H9 (cell line): ENCODE results near the gene ZNF415. TPM values are rescaled to one million over a fixed set of nuclear protein-coding genes. Genes with fewer than 3 reads are reported as not detected.
"Not testable (repeated sequence)": the region's sequence is repeated elsewhere in the genome, so short reads cannot be mapped to it uniquely, and the experiment has no call there.

Experiments used
- DNase-seq: peaks from one replicate; pipeline ENCODE4 v3.0.0-alpha.2; 2017
- H2AFZ ChIP-seq: one replicate; pipeline ENCODE4 v1.6.1; 2013; ENCODE audit warnings: mild to moderate bottlenecking, low read length, control low read depth, moderate library complexity
- H2AK5ac ChIP-seq: 2 replicates; pipeline ENCODE4 v1.6.1; 2013; ENCODE audit warnings: low read length, control low read depth, mixed read lengths; ENCODE audit not compliant: insufficient read length
- H2BK120ac ChIP-seq: one replicate; pipeline ENCODE4 v1.6.1; 2013; ENCODE audit warnings: low read depth, mild to moderate bottlenecking, low read length, control low read depth, inconsistent platforms; ENCODE audit not compliant: poor library complexity, severe bottlenecking
- H2BK12ac ChIP-seq: 2 replicates; pipeline ENCODE4 v1.6.1; 2013; ENCODE audit warnings: low read length, control low read depth, mixed read lengths, low read depth; ENCODE audit not compliant: insufficient read length
- H2BK15ac ChIP-seq: 2 replicates; pipeline ENCODE4 v1.6.1; 2013; ENCODE audit warnings: low read depth, low read length, control low read depth
- H2BK20ac ChIP-seq: one replicate; pipeline ENCODE4 v1.6.1; 2013; ENCODE audit warnings: low read depth, mild to moderate bottlenecking, low read length, control low read depth, inconsistent platforms; ENCODE audit not compliant: poor library complexity, severe bottlenecking
- H2BK5ac ChIP-seq: 2 replicates; pipeline ENCODE4 v1.6.1; 2013; ENCODE audit warnings: low read length, control low read depth, mixed read lengths; ENCODE audit not compliant: insufficient read length
- H3K14ac ChIP-seq: 2 replicates; pipeline ENCODE4 v1.6.1; 2013; ENCODE audit warnings: low read length, control low read depth; ENCODE audit not compliant: insufficient read depth
- H3K18ac ChIP-seq: 2 replicates; pipeline ENCODE4 v1.6.1; 2013; ENCODE audit warnings: low read depth, mild to moderate bottlenecking, mixed read lengths, low read length, control low read depth; ENCODE audit not compliant: insufficient read length
- H3K23ac ChIP-seq: 2 replicates; pipeline ENCODE4 v1.6.1; 2013; ENCODE audit warnings: low read length, control low read depth, mixed read lengths, low read depth; ENCODE audit not compliant: insufficient read length
- H3K23me2 ChIP-seq: 2 replicates; pipeline ENCODE4 v1.6.1; 2013; ENCODE audit warnings: low read depth, mild to moderate bottlenecking, mixed read lengths, low read length, control low read depth; ENCODE audit not compliant: insufficient read length, poor library complexity, severe bottlenecking
- H3K27ac ChIP-seq: 2 replicates; pipeline ENCODE4 v1.5.1; 2013; ENCODE audit warnings: low read length, control low read depth, mixed read lengths, low read depth; ENCODE audit not compliant: insufficient read length
- H3K27me3 ChIP-seq: 2 replicates; pipeline ENCODE4 v1.6.1; 2013; ENCODE audit warnings: low read length, control low read depth, inconsistent platforms; ENCODE audit not compliant: insufficient read depth
- H3K4ac ChIP-seq: 2 replicates; pipeline ENCODE4 v1.6.1; 2013; ENCODE audit warnings: low read depth, mild to moderate bottlenecking, control low read depth, inconsistent platforms, low read length, moderate library complexity
- H3K4me1 ChIP-seq: 2 replicates; pipeline ENCODE4 v1.6.1; 2013; ENCODE audit warnings: low read length, control low read depth, inconsistent platforms; ENCODE audit not compliant: insufficient read depth
- H3K4me2 ChIP-seq: 2 replicates; pipeline ENCODE4 v1.6.1; 2013; ENCODE audit warnings: low read length, control low read depth, mixed read lengths; ENCODE audit not compliant: insufficient read length, insufficient read depth
- H3K56ac ChIP-seq: 2 replicates; pipeline ENCODE4 v1.6.1; 2013; ENCODE audit warnings: low read depth, mild to moderate bottlenecking, mixed read lengths, low read length, control low read depth; ENCODE audit not compliant: insufficient read length
- H3K79me1 ChIP-seq: 2 replicates; pipeline ENCODE4 v1.6.1; 2013; ENCODE audit warnings: low read depth, mild to moderate bottlenecking, moderate library complexity, low read length, control low read depth, inconsistent platforms; ENCODE audit not compliant: insufficient read depth, poor library complexity, severe bottlenecking
- H3K79me2 ChIP-seq: 2 replicates; pipeline ENCODE4 v1.6.1; 2013; ENCODE audit warnings: low read length, control low read depth, inconsistent platforms; ENCODE audit not compliant: insufficient read depth
- H3K9ac ChIP-seq: 2 replicates; pipeline ENCODE4 v1.6.1; 2013; ENCODE audit warnings: low read length, control low read depth, mixed read lengths; ENCODE audit not compliant: insufficient read length; ENCODE audit errors: extremely low read depth
- H3K9me3 ChIP-seq: one replicate; pipeline ENCODE4 v1.6.1; 2013; ENCODE audit warnings: low read depth, low read length, inconsistent platforms; ENCODE audit not compliant: control insufficient read depth
- H3T11ph ChIP-seq: one replicate; pipeline ENCODE4 v1.6.1; 2013; ENCODE audit warnings: mild to moderate bottlenecking, low read length, control low read depth, inconsistent platforms
- H4K20me1 ChIP-seq: one replicate; pipeline ENCODE4 v1.6.1; 2013; ENCODE audit not compliant: control insufficient read depth, insufficient read length, insufficient read depth
- H4K5ac ChIP-seq: 2 replicates; pipeline ENCODE4 v1.6.1; 2013; ENCODE audit warnings: low read depth, mild to moderate bottlenecking, mixed read lengths, low read length, control low read depth; ENCODE audit not compliant: insufficient read length
- H4K8ac ChIP-seq: replicated peaks from 2 replicates; pipeline ENCODE4 v1.6.1; 2013; ENCODE audit warnings: low read length, control low read depth, mixed read lengths, low read depth; ENCODE audit not compliant: insufficient read length
- H4K91ac ChIP-seq: 2 replicates; pipeline ENCODE4 v1.6.1; 2013; ENCODE audit warnings: low read depth, mild to moderate bottlenecking, moderate library complexity, mixed read lengths, low read length, control low read depth; ENCODE audit not compliant: insufficient read length
- H3K27ac Mint-ChIP-seq, 3 experiments: 2 replicates in 2 of 3; 3 replicates in 1 of 3; pipeline ENCODE4 v1.8.0; 2020 to 2021; ENCODE audit warnings: mixed read lengths in 3 of 3, mild to moderate bottlenecking in 1 of 3, moderate library complexity in 1 of 3
- H3K27me3 Mint-ChIP-seq: 2 replicates; pipeline ENCODE4 v1.8.0; 2021; ENCODE audit warnings: low read depth, mild to moderate bottlenecking, moderate library complexity, mixed read lengths
- H3K36me3 Mint-ChIP-seq, 3 experiments: 2 replicates in 2 of 3; 3 replicates in 1 of 3; pipeline ENCODE4 v1.8.0; 2020 to 2021; ENCODE audit warnings: low read depth in 3 of 3, mixed read lengths in 3 of 3; ENCODE audit not compliant: insufficient read depth in 1 of 3
- H3K4me1 Mint-ChIP-seq, 2 experiments: 2 replicates each; pipeline ENCODE4 v1.8.0; 2020; ENCODE audit warnings: mixed read lengths in 2 of 2
- H3K4me3 Mint-ChIP-seq, 2 experiments: 2 replicates in 1 of 2; 3 replicates in 1 of 2; pipeline ENCODE4 v1.8.0; 2020 to 2021; ENCODE audit warnings: mild to moderate bottlenecking in 2 of 2, mixed read lengths in 2 of 2, moderate library complexity in 1 of 2
- H3K9me3 Mint-ChIP-seq, 2 experiments: 2 replicates in 1 of 2; 3 replicates in 1 of 2; pipeline ENCODE4 v1.8.0; 2020; ENCODE audit warnings: mild to moderate bottlenecking in 2 of 2, mixed read lengths in 2 of 2, moderate library complexity in 1 of 2
- WGBS: extraction: QIAGEN DNeasy Blood & Tissue Kit; methylation state at CpG from one replicate; pipeline ENCODE4 v1.1.7; 2013; ENCODE audit warnings: missing lambda C conversion rate, low lambda C conversion rate, mixed read lengths; ENCODE audit not compliant: insufficient read length; ENCODE audit errors: extremely low coverage; 5-methylcytosine and 5-hydroxymethylcytosine counted together
- total RNA-seq: library from RNA; stranded (reverse); gene quantifications from 2 replicates; pipeline ENCODE4 v1.2.1, GENCODE V29; 2021
- TF ChIP-seq, protein P1 (sequence below): fragments of 200-600 bp; sonication (generic); conservative IDR thresholded peaks from 3 replicates; pipeline ENCODE4 v1.8.0; 2021; ENCODE audit warnings: antibody characterized with exemption, mild to moderate bottlenecking

The ZNF415 gene
- total RNA-seq, 1 experiment from 2014 or later, result 12.3 TPM

DNA sequence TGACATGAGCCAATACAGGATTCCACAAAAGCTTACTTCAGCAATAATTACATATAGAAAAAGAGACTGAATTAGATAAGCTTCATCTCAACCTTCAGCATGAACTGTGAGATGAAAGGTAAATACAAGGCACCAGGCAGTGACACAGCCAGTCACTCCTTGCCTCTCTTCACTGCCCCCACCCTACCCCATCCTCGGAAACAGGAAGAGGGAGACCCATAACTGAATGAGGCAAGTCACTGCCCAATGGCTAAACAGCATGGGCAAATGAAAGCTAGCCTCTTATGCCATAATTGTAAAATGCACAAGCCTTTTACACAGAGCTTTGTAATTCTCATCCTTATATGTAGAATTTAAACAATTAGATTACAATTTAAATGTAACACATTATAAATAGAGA lies 31.2 kb downstream of the ZNF415 start:
- H3K23me2 ChIP-seq, result peaks cover 11% of the 10 kb centered on the region
- Mint-ChIP-seq H3K27me3 (peaks cover 10% of the 10 kb centered on the region), H3K36me3 (peaks cover 7 to 26% (median 22%) of the 10 kb centered on the region in 3 experiments), H3K4me3 (peak overlapping the region; percentile 33 to 84), H3K4me1 (peaks cover 17 to 19% of the 10 kb centered on the region in 2 experiments), H3K27ac (no peak overlapping the region), H3K9me3 (no peaks in the 10 kb centered on the region)
- H3K79me1 ChIP-seq, result peaks cover 6% of the 10 kb centered on the region
- H4K20me1 ChIP-seq, result no peaks in the 10 kb centered on the region
- H3K18ac ChIP-seq, result no peak overlapping the region
- no peak overlapping the region for H2BK5ac ChIP-seq
- no peak overlapping the region for H3K27ac ChIP-seq
- no peak for DNase-seq
- H2BK15ac ChIP-seq, result no peak overlapping the region
- no peaks in the 10 kb centered on the region for H3K9me3 ChIP-seq
- H3T11ph ChIP-seq, result no peak overlapping the region
- TF ChIP-seq, protein P1, sequence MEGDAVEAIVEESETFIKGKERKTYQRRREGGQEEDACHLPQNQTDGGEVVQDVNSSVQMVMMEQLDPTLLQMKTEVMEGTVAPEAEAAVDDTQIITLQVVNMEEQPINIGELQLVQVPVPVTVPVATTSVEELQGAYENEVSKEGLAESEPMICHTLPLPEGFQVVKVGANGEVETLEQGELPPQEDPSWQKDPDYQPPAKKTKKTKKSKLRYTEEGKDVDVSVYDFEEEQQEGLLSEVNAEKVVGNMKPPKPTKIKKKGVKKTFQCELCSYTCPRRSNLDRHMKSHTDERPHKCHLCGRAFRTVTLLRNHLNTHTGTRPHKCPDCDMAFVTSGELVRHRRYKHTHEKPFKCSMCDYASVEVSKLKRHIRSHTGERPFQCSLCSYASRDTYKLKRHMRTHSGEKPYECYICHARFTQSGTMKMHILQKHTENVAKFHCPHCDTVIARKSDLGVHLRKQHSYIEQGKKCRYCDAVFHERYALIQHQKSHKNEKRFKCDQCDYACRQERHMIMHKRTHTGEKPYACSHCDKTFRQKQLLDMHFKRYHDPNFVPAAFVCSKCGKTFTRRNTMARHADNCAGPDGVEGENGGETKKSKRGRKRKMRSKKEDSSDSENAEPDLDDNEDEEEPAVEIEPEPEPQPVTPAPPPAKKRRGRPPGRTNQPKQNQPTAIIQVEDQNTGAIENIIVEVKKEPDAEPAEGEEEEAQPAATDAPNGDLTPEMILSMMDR, result no peak
- H3K79me2 ChIP-seq, result peaks cover 5% of the 10 kb centered on the region; the same call in 1 of the 2 replicates
- no peak overlapping the region for H4K5ac ChIP-seq
- no peak overlapping the region for H4K8ac ChIP-seq
- no peak overlapping the region for H2AK5ac ChIP-seq
- no peak overlapping the region for H4K91ac ChIP-seq
- no peak overlapping the region for H3K14ac ChIP-seq
- H2BK120ac ChIP-seq, result no peak overlapping the region
- H2BK20ac ChIP-seq, result no peak overlapping the region
- H2AFZ ChIP-seq, result no peak overlapping the region
- H3K56ac ChIP-seq, result no peak overlapping the region
- H3K4ac ChIP-seq, result no peak overlapping the region
- H2BK12ac ChIP-seq, result no peak overlapping the region
- peak overlapping the region; percentile 90 for H3K4me2 ChIP-seq
- no peaks in the 10 kb centered on the region for H3K4me1 ChIP-seq
- no peak overlapping the region for H3K9ac ChIP-seq
- no peaks in the 10 kb centered on the region for H3K27me3 ChIP-seq
- no CpG with 5 or more reads among the region's 1 CpG for WGBS
- no peak overlapping the region for H3K23ac ChIP-seq

DNA sequence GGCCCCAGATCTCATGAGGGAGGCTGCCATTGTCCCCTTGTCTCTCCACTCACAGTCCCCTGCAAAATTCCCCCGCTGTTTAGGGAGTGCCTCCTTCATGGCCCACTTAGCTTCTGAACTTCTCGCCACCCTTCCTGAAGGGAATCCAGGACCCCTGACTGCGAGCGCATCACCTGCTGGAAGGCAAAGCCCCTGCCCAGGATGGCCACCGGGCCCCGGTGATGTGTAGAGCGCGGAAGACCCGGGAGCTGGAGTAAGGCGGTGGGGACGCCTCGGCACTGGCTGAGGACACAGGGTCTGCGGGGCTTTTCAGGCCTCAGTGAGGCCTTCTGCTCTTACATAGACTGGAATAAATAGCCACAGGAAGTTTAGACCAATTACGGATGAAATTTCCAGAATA lies 34.1 kb downstream of the ZNF415 start:
- H2BK12ac ChIP-seq, H4K5ac ChIP-seq, H3K9me3 Mint-ChIP-seq, H3K14ac ChIP-seq, H3K56ac ChIP-seq, H2AFZ ChIP-seq, H3K4me2 ChIP-seq, H3K9ac ChIP-seq, H3K18ac ChIP-seq, H4K91ac ChIP-seq, H3T11ph ChIP-seq, H3K23ac ChIP-seq, H2BK5ac ChIP-seq, H4K20me1 ChIP-seq, H3K23me2 ChIP-seq, H3K79me2 ChIP-seq, H3K27ac Mint-ChIP-seq, H2BK15ac ChIP-seq, H2BK120ac ChIP-seq, H3K27ac ChIP-seq, H3K4me3 Mint-ChIP-seq, H3K27me3 Mint-ChIP-seq, H4K8ac ChIP-seq, H2BK20ac ChIP-seq, H3K9me3 ChIP-seq, H3K4ac ChIP-seq, H3K27me3 ChIP-seq, DNase-seq, H2AK5ac ChIP-seq, H3K4me1 ChIP-seq: not testable (repeated sequence)
- no CpG with 5 or more reads among the region's 14 CpGs for WGBS
- peaks cover 7 to 34% (median 22%) of the 10 kb centered on the region in 3 experiments for H3K36me3 Mint-ChIP-seq
- H3K4me1 Mint-ChIP-seq, result peaks cover 24 to 33% of the 10 kb centered on the region in 2 experiments
- peaks cover 11% of the 10 kb centered on the region for H3K79me1 ChIP-seq
